Measurements from ENCODE around the gene CCDC69.

CCDC69 gene

GRCh38 chr5:151146061-151146460 lies 77.8 kb downstream of the CCDC69 start:
- H3K4me1 ChIP-seq (ENCODE audit: insufficient read depth, low read length), result peaks cover 89% of the 10 kb centered on the region
- H3K9me3 ChIP-seq (ENCODE audit: low read length), result no peaks in the 10 kb centered on the region
- H3K36me3 ChIP-seq (ENCODE audit: insufficient read depth, low read length), result peaks cover 56% of the 10 kb centered on the region
- no peak overlapping the region for H3K9ac ChIP-seq (ENCODE audit: low read length)
- no peak overlapping the region for H3K27ac ChIP-seq (ENCODE audit: low read depth, low read length)
- no peaks in the 10 kb centered on the region for H3K27me3 ChIP-seq (ENCODE audit: control insufficient read depth in 1 of 2, insufficient read depth in 2 of 2, low read length in 2 of 2)
- H3K4me3 ChIP-seq (ENCODE audit: low read depth in 1 of 2, low read length in 2 of 2), result no peak overlapping the region

- peak overlapping the region; percentile 11 for H3K9ac ChIP-seq (ENCODE audit: low read length)
- H3K4me1 ChIP-seq (ENCODE audit: insufficient read depth, low read length), result peaks cover 83% of the 10 kb centered on the region
- H3K36me3 ChIP-seq (ENCODE audit: insufficient read depth, low read length), result peaks cover 63% of the 10 kb centered on the region
- H3K27ac ChIP-seq (ENCODE audit: low read depth, low read length), result no peak overlapping the region
- H3K4me3 ChIP-seq (ENCODE audit: low read depth in 1 of 2, low read length in 2 of 2), result no peak overlapping the region
- H3K9me3 ChIP-seq (ENCODE audit: low read length), result no peaks in the 10 kb centered on the region
- H3K27me3 ChIP-seq (ENCODE audit: control insufficient read depth in 1 of 2, insufficient read depth in 2 of 2, low read length in 2 of 2), result no peaks in the 10 kb centered on the region
Measured at GRCh38 chr5:151144922-151145321, 79.0 kb downstream of the CCDC69 start.

- H3K4me1 ChIP-seq (ENCODE audit: insufficient read depth, low read length), result peaks cover 79% of the 10 kb centered on the region
- no peak overlapping the region for H3K4me3 ChIP-seq (ENCODE audit: low read depth in 1 of 2, low read length in 2 of 2)
- no peaks in the 10 kb centered on the region for H3K9me3 ChIP-seq (ENCODE audit: low read length)
- no peak overlapping the region for H3K27ac ChIP-seq (ENCODE audit: low read depth, low read length)
- no peaks in the 10 kb centered on the region for H3K27me3 ChIP-seq (ENCODE audit: control insufficient read depth in 1 of 2, insufficient read depth in 2 of 2, low read length in 2 of 2)
- H3K36me3 ChIP-seq (ENCODE audit: insufficient read depth, low read length), result peaks cover 69% of the 10 kb centered on the region
- peak overlapping the region; percentile 11 for H3K9ac ChIP-seq (ENCODE audit: low read length)
Measured at GRCh38 chr5:151144275-151144674, 79.6 kb downstream of the CCDC69 start.

GRCh38 chr5:151143645-151144044 lies 80.2 kb downstream of the CCDC69 start:
- Histone ChIP-seq H3K9ac (ENCODE audit: low read length) (no peak overlapping the region), H3K4me1 (ENCODE audit: insufficient read depth, low read length) (peaks cover 79% of the 10 kb centered on the region), H3K27ac (ENCODE audit: low read depth, low read length) (no peak overlapping the region), H3K36me3 (ENCODE audit: insufficient read depth, low read length) (peaks cover 75% of the 10 kb centered on the region), H3K9me3 (ENCODE audit: low read length) (no peaks in the 10 kb centered on the region), H3K27me3 (ENCODE audit: control insufficient read depth in 1 of 2, insufficient read depth in 2 of 2, low read length in 2 of 2) (no peaks in the 10 kb centered on the region), H3K4me3 (ENCODE audit: low read depth in 1 of 2, low read length in 2 of 2) (no peak overlapping the region)

- no peak overlapping the region for H3K9ac ChIP-seq (ENCODE audit: low read length)
Measured at GRCh38 chr5:151142933-151143332, 81.0 kb downstream of the CCDC69 start.

GRCh38 chr5:151141535-151141934 lies 82.4 kb downstream of the CCDC69 start:
- no peaks in the 10 kb centered on the region for H3K27me3 ChIP-seq (ENCODE audit: control insufficient read depth in 1 of 2, insufficient read depth in 2 of 2, low read length in 2 of 2)
- H3K36me3 ChIP-seq (ENCODE audit: insufficient read depth, low read length), result peaks cover 81% of the 10 kb centered on the region
- peak overlapping the region in 1 of 2 donors; percentile 3 for H3K4me3 ChIP-seq (ENCODE audit: low read depth in 1 of 2, low read length in 2 of 2)
- no peaks in the 10 kb centered on the region for H3K9me3 ChIP-seq (ENCODE audit: low read length)
- H3K27ac ChIP-seq (ENCODE audit: low read depth, low read length), result peak overlapping the region; percentile 72
- H3K4me1 ChIP-seq (ENCODE audit: insufficient read depth, low read length), result peaks cover 58% of the 10 kb centered on the region
- H3K9ac ChIP-seq (ENCODE audit: low read length), result peak overlapping the region; percentile 28

More at GRCh38 chr5:151142933-151143332, 81.0 kb downstream of the CCDC69 start:
- peaks cover 81% of the 10 kb centered on the region for H3K36me3 ChIP-seq (ENCODE audit: insufficient read depth, low read length)
- no peak overlapping the region for H3K4me3 ChIP-seq (ENCODE audit: low read depth in 1 of 2, low read length in 2 of 2)
- H3K27ac ChIP-seq (ENCODE audit: low read depth, low read length), result no peak overlapping the region
- no peaks in the 10 kb centered on the region for H3K27me3 ChIP-seq (ENCODE audit: control insufficient read depth in 1 of 2, insufficient read depth in 2 of 2, low read length in 2 of 2)
- H3K9me3 ChIP-seq (ENCODE audit: low read length), result no peaks in the 10 kb centered on the region
- H3K4me1 ChIP-seq (ENCODE audit: insufficient read depth, low read length), result peaks cover 72% of the 10 kb centered on the region

GRCh38 chr5:151140686-151141459 lies 83.0 kb downstream of the CCDC69 start:
- Histone ChIP-seq H3K4me1 (ENCODE audit: insufficient read depth, low read length) (peaks cover 51% of the 10 kb centered on the region), H3K4me3 (ENCODE audit: low read depth in 1 of 2, low read length in 2 of 2) (no peak overlapping the region), H3K27ac (ENCODE audit: low read depth, low read length) (peak overlapping the region; percentile 72), H3K9ac (ENCODE audit: low read length) (peak overlapping the region; percentile 28), H3K36me3 (ENCODE audit: insufficient read depth, low read length) (peaks cover 81% of the 10 kb centered on the region), H3K27me3 (ENCODE audit: control insufficient read depth in 1 of 2, insufficient read depth in 2 of 2, low read length in 2 of 2) (no peaks in the 10 kb centered on the region), H3K9me3 (ENCODE audit: low read length) (no peaks in the 10 kb centered on the region)

- Histone ChIP-seq H3K4me3 (ENCODE audit: low read depth in 1 of 2, low read length in 2 of 2) (no peak overlapping the region), H3K4me1 (ENCODE audit: insufficient read depth, low read length) (peaks cover 41% of the 10 kb centered on the region), H3K27me3 (ENCODE audit: control insufficient read depth in 1 of 2, insufficient read depth in 2 of 2, low read length in 2 of 2) (no peaks in the 10 kb centered on the region), H3K27ac (ENCODE audit: low read depth, low read length) (no peak overlapping the region), H3K36me3 (ENCODE audit: insufficient read depth, low read length) (peaks cover 81% of the 10 kb centered on the region), H3K9me3 (ENCODE audit: low read length) (no peaks in the 10 kb centered on the region), H3K9ac (ENCODE audit: low read length) (no peak overlapping the region)
Measured at GRCh38 chr5:151139646-151140045, 84.2 kb downstream of the CCDC69 start.

GRCh38 chr5:151139015-151139414 lies 84.9 kb downstream of the CCDC69 start:
- H3K4me3 ChIP-seq (ENCODE audit: low read depth in 1 of 2, low read length in 2 of 2), result no peak overlapping the region
- H3K9ac ChIP-seq (ENCODE audit: low read length), result no peak overlapping the region
- no peaks in the 10 kb centered on the region for H3K27me3 ChIP-seq (ENCODE audit: control insufficient read depth in 1 of 2, insufficient read depth in 2 of 2, low read length in 2 of 2)
- peaks cover 81% of the 10 kb centered on the region for H3K36me3 ChIP-seq (ENCODE audit: insufficient read depth, low read length)
- H3K27ac ChIP-seq (ENCODE audit: low read depth, low read length), result no peak overlapping the region
- H3K9me3 ChIP-seq (ENCODE audit: low read length), result no peaks in the 10 kb centered on the region
- H3K4me1 ChIP-seq (ENCODE audit: insufficient read depth, low read length), result peaks cover 35% of the 10 kb centered on the region

GRCh38 chr5:151138114-151138513 lies 85.8 kb downstream of the CCDC69 start:
- H3K9ac ChIP-seq (ENCODE audit: low read length), result no peak overlapping the region
- H3K4me3 ChIP-seq (ENCODE audit: low read depth in 1 of 2, low read length in 2 of 2), result no peak overlapping the region
- no peaks in the 10 kb centered on the region for H3K27me3 ChIP-seq (ENCODE audit: control insufficient read depth in 1 of 2, insufficient read depth in 2 of 2, low read length in 2 of 2)
- peaks cover 81% of the 10 kb centered on the region for H3K36me3 ChIP-seq (ENCODE audit: insufficient read depth, low read length)
- H3K4me1 ChIP-seq (ENCODE audit: insufficient read depth, low read length), result peaks cover 26% of the 10 kb centered on the region
- no peak overlapping the region for H3K27ac ChIP-seq (ENCODE audit: low read depth, low read length)
- H3K9me3 ChIP-seq (ENCODE audit: low read length), result no peaks in the 10 kb centered on the region

GRCh38 chr5:151137067-151137825 lies 86.6 kb downstream of the CCDC69 start:
- peaks cover 83% of the 10 kb centered on the region for H3K36me3 ChIP-seq (ENCODE audit: insufficient read depth, low read length)
- H3K4me3 ChIP-seq (ENCODE audit: low read depth in 1 of 2, low read length in 2 of 2), result no peak overlapping the region
- no peaks in the 10 kb centered on the region for H3K27me3 ChIP-seq (ENCODE audit: control insufficient read depth in 1 of 2, insufficient read depth in 2 of 2, low read length in 2 of 2)
- no peak overlapping the region for H3K27ac ChIP-seq (ENCODE audit: low read depth, low read length)
- no peak overlapping the region for H3K9ac ChIP-seq (ENCODE audit: low read length)
- H3K9me3 ChIP-seq (ENCODE audit: low read length), result no peaks in the 10 kb centered on the region
- H3K4me1 ChIP-seq (ENCODE audit: insufficient read depth, low read length), result peaks cover 17% of the 10 kb centered on the region
